Thoracic aorta (tissue), 2 donors: ENCODE data around the gene NAA38. TPM values are rescaled to one million over a fixed set of nuclear protein-coding genes. Genes with fewer than 3 reads are reported as not detected.

ENCODE experiments used
- ATAC-seq: fragments of 150-250 bp; one replicate; pipeline ENCODE4 v1.8.0; 2017; ENCODE audit warnings: low read depth; ENCODE audit not compliant: insufficient number of reproducible peaks, low FRiP score
- DNase-seq: peaks from one replicate; pipeline ENCODE4 v3.0.0-alpha.2; 2020; ENCODE audit warnings: low spot score
- H3K27ac ChIP-seq, 2 donors: fragments of 200-600 bp; sonication (generic); 1 replicate in 1 of 2; 2 replicates in 1 of 2; pipeline ENCODE4 v1.5.1; 2016; ENCODE audit warnings: mild to moderate bottlenecking in 2 of 2, moderate library complexity in 2 of 2
- H3K27me3 ChIP-seq: fragments of 200-600 bp; sonication (generic); replicated peaks from 2 replicates; pipeline ENCODE4 v1.6.0; 2016; ENCODE audit warnings: mild to moderate bottlenecking; ENCODE audit not compliant: insufficient read depth
- H3K36me3 ChIP-seq: fragments of 200-600 bp; sonication (generic); one replicate; pipeline ENCODE4 v1.5.1; 2016
- H3K4me1 ChIP-seq, 2 donors: fragments of 200-600 bp; sonication (generic); 1 replicate in 1 of 2; 2 replicates in 1 of 2; pipeline versions ENCODE4 v1.5.1 to v1.6.0; 2016; ENCODE audit warnings: low read depth in 2 of 2, mild to moderate bottlenecking in 1 of 2; ENCODE audit not compliant: control insufficient read depth in 1 of 2
- H3K4me3 ChIP-seq: fragments of 200-600 bp; sonication (generic); 2 replicates; pipeline ENCODE4 v1.5.1; 2016; ENCODE audit warnings: mild to moderate bottlenecking
- H3K9me3 ChIP-seq: fragments of 200-600 bp; sonication (generic); 2 replicates; pipeline ENCODE4 v1.5.1; 2016
- total RNA-seq, 2 donors: library from RNA; depleted of rRNA; stranded (reverse); fragments of >200 nt; gene quantifications; one replicate each; pipeline versions ENCODE4 v1.1.0 to v1.2.3, GENCODE V29; 2016
- TF ChIP-seq, protein P1 (sequence below): fragments of 200-600 bp; sonication (generic); IDR thresholded peaks from one replicate; pipeline ENCODE4 v1.5.1; 2019; ENCODE audit warnings: antibody characterized with exemption

Gene NAA38
- total RNA-seq, 2 donors from 2014 or later = 49.5 to 62.7 TPM

DNA sequence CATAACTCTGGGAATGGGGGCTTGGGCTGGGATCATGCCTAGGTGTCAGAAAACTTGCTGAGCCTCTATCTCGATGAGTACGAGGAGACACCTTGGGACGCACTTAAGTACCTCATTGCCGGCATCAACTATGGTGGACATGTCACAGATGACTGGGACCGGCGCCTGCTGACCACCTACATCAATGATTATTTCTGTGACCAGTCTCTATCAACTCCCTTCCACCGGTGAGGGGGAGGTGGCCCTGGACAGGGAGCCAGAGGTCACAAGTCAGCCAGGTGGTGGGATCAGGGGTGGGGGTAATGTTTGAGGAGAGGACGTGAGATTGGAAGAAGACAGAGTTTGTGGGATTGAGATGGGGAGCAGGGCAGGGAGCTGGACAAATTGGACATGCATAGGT is 26.7 kb downstream of the NAA38 start:
- Histone ChIP-seq H3K9me3 (no peaks in the 10 kb centered on the region), H3K4me1 (peaks cover 3 to 6% of the 10 kb centered on the region in 2 donors), H3K27me3 (no peaks in the 10 kb centered on the region), H3K36me3 (no peaks in the 10 kb centered on the region), H3K27ac (no peak overlapping the region), H3K4me3 (no peak overlapping the region)
- no peak for DNase-seq
- no peak for ATAC-seq
- TF ChIP-seq, protein P1, sequence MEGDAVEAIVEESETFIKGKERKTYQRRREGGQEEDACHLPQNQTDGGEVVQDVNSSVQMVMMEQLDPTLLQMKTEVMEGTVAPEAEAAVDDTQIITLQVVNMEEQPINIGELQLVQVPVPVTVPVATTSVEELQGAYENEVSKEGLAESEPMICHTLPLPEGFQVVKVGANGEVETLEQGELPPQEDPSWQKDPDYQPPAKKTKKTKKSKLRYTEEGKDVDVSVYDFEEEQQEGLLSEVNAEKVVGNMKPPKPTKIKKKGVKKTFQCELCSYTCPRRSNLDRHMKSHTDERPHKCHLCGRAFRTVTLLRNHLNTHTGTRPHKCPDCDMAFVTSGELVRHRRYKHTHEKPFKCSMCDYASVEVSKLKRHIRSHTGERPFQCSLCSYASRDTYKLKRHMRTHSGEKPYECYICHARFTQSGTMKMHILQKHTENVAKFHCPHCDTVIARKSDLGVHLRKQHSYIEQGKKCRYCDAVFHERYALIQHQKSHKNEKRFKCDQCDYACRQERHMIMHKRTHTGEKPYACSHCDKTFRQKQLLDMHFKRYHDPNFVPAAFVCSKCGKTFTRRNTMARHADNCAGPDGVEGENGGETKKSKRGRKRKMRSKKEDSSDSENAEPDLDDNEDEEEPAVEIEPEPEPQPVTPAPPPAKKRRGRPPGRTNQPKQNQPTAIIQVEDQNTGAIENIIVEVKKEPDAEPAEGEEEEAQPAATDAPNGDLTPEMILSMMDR = no peak

DNA sequence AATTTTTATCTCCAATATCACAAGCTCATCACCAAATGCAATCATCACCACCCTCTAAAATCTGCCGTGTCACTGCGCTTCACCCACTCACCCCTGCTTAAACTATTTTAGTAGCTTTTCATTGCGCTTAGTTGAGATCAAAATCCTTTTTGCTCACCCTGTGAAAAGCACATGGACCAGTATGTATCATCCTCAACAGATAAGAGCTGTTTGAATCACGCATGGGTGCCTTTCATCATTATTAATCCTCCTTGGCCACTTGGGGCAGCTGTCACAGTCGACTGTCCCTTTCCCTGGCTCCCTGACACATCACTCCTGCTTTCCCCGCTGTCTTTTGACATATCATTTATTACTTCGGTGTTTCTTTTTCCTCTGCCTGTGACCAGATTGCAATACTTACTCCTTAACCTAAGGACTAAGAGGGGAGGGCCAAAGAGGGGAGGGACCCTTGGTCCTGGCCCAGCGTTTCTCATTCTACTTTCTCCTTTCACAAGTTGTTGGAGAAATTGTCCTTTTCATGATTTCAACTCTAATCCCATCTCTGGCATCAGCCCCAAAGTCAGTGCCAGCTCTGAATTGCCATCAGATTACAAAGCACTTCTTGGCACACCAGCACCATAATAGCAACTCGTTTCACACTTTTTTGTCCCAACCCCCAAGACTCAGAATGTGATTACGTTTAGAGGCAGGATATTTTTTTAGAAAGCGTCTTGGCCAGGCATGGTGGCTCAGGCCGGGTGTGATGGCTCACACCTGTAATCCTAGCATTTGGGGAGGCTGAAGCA is 32.0 kb downstream of the NAA38 start:
- ATAC-seq = no peak
- Histone ChIP-seq H3K36me3 (no peaks in the 10 kb centered on the region), H3K27me3 (no peaks in the 10 kb centered on the region), H3K4me1 (peaks cover 3 to 10% of the 10 kb centered on the region in 2 donors), H3K4me3 (no peak overlapping the region), H3K27ac (no peak overlapping the region), H3K9me3 (no peaks in the 10 kb centered on the region)
- no peak for DNase-seq
- TF ChIP-seq, protein P1 = no peak

DNA sequence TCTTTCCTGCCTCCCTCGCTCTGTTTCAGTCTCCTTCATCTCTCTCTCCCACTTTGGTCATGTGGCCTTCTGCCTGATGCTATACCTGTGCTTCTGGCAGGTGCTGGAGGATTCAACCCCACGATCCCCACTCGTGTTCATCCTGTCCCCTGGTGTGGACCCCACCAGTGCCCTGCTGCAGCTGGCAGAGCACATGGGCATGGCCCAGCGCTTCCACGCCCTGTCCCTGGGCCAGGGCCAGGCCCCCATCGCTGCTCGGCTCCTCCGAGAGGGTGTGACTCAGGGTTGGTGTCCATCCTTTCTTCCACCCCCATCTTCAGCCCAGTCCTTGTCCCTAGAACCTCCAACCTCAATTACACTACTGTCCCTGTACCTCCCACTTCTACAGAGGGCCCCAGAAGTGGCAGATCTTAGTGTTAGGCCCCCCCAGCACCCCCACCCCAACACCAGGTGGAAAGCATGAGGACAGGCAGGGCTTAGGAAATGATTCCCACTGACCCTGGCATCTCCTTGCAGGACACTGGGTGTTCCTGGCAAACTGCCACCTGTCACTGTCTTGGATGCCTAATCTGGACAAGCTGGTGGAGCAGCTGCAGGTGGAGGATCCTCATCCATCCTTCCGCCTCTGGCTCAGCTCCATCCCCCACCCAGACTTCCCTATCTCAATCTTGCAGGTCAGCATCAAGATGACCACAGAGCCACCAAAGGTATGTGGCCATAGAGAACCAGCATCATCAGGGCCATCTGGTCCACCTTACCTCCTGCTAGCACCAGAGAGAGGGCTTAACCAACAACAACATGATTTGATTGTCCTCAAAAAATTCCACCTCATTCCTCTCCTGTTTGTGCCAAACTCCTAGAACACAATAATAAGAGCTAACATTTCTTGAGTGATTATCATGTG is 33.1 kb downstream of the NAA38 start:
- Histone ChIP-seq H3K27me3 (no peaks in the 10 kb centered on the region), H3K4me1 (peaks cover 3 to 10% of the 10 kb centered on the region in 2 donors), H3K4me3 (no peak overlapping the region), H3K27ac (no peak overlapping the region), H3K36me3 (no peaks in the 10 kb centered on the region), H3K9me3 (no peaks in the 10 kb centered on the region)
- DNase-seq (no peak), ATAC-seq (no peak)
- TF ChIP-seq, protein P1 = no peak

DNA sequence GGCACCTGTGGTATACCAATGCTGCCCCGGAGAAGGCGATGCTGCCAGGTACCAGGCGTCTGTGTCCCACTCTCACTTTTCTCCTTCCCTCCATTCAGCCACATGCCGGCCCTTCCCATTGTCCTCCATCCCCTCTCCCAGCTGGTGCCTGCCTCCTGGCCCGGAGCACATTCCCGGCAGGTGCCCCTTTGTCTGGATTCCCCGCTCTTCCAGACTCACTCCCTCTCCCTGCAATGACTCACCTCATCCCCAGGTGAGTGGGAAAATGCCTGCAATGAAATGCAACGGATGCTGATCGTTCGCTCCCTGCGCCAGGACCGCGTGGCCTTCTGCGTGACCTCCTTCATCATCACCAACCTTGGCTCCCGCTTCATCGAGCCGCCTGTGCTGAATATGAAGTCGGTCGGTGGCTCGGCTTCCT is 33.8 kb downstream of the NAA38 start:
- Histone ChIP-seq H3K27ac (no peak overlapping the region), H3K27me3 (no peaks in the 10 kb centered on the region), H3K4me1 (peaks cover 3 to 10% of the 10 kb centered on the region in 2 donors), H3K36me3 (no peaks in the 10 kb centered on the region), H3K9me3 (no peaks in the 10 kb centered on the region), H3K4me3 (no peak overlapping the region)
- TF ChIP-seq, protein P1 = no peak
- no peak for ATAC-seq
- no peak for DNase-seq

DNA sequence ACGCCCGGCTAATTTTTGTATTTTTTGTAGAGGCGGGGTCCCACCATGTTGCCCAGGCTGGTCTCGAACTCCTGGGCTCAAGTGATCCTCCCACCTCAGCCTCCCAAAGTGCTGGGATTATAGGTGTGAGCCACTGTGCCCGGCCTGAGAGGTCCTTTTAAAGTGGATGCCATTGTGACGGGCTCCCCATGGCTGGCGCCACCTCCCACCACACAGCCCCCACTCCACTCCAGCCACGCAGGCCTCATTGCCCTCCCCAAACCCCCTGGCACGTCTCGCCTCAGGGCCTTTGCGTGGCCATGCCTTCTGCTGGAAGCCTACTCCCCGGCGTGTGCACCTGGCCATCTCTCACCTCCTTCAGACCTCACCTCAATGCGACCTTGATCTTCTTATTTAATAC is 35.2 kb downstream of the NAA38 start:
- DNase-seq (no peak), ATAC-seq (no peak)
- H3K4me1 ChIP-seq = peaks cover 3 to 10% of the 10 kb centered on the region in 2 donors
- no peak overlapping the region for H3K27ac ChIP-seq
- no peak overlapping the region for H3K4me3 ChIP-seq
- H3K36me3 ChIP-seq = no peaks in the 10 kb centered on the region
- no peaks in the 10 kb centered on the region for H3K27me3 ChIP-seq
- no peaks in the 10 kb centered on the region for H3K9me3 ChIP-seq
- TF ChIP-seq, protein P1 = no peak
